ENCODE measurements around the gene DLGAP1. TPM values are rescaled to one million over a fixed set of nuclear protein-coding genes. Genes with fewer than 3 reads are reported as not detected.

DLGAP1 gene
- total and polyA plus RNA-seq, 9 donors = 2.0 to 42.7 (median 3.8) TPM

- DNase-seq = no peak
- 31 to 49% (median 44%) methylated on average over 4 of the region's 4 CpGs for WGBS, 3 donors
- Histone ChIP-seq H3K4me3 (no peak overlapping the region), H3K27ac (no peak overlapping the region), H3K9me3 (no peaks in the 10 kb centered on the region), H3K27me3 (no peaks in the 10 kb centered on the region), H3K36me3 (no peaks in the 10 kb centered on the region), H3K4me1 (ENCODE audit: insufficient read depth) (no peaks in the 10 kb centered on the region)
- intact Hi-C loops (cut with DNase I) = no loop called here
- TF ChIP-seq POLR2A (IDR thresholded peaks at IDR 0.05) (no peak), CTCF (IDR thresholded peaks at IDR 0.05) (no peak), EP300 (IDR thresholded peaks at IDR 0.05) (no peak)
These were observed 358.6 kb downstream of the DLGAP1 start for GRCh38 chr18:4096486-4096885.

- Histone ChIP-seq H3K9me3 (no peaks in the 10 kb centered on the region), H3K27me3 (no peaks in the 10 kb centered on the region), H3K36me3 (no peaks in the 10 kb centered on the region), H3K4me3 (no peak overlapping the region), H3K27ac (no peak overlapping the region), H3K4me1 (ENCODE audit: insufficient read depth) (no peaks in the 10 kb centered on the region)
- intact Hi-C loops (cut with DNase I) = no loop called here
- TF ChIP-seq CTCF (IDR thresholded peaks at IDR 0.05) (no peak), POLR2A (IDR thresholded peaks at IDR 0.05) (no peak), EP300 (IDR thresholded peaks at IDR 0.05) (no peak)
- no peak for DNase-seq
- 41 to 51% (median 43%) methylated on average over 2 of the region's 2 CpGs for WGBS, 3 donors
These were observed 361.4 kb downstream of the DLGAP1 start for GRCh38 chr18:4093676-4094075.

GRCh38 chr18:4084382-4084900 is 370.7 kb downstream of the DLGAP1 start:
- no peak overlapping the region for H3K27ac ChIP-seq
- no peaks in the 10 kb centered on the region for H3K27me3 ChIP-seq
- intact Hi-C loops (cut with DNase I) = no loop called here
- H3K36me3 ChIP-seq = no peaks in the 10 kb centered on the region
- TF ChIP-seq POLR2A (IDR thresholded peaks at IDR 0.05) (no peak), EP300 (IDR thresholded peaks at IDR 0.05) (no peak), CTCF (IDR thresholded peaks at IDR 0.05) (no peak)
- DNase-seq = no peak
- no peak overlapping the region for H3K4me3 ChIP-seq
- 22 to 35% (median 28%) methylated on average over 3 of the region's 3 CpGs for WGBS, 3 donors
- H3K4me1 ChIP-seq (ENCODE audit: insufficient read depth) = no peaks in the 10 kb centered on the region
- no peaks in the 10 kb centered on the region for H3K9me3 ChIP-seq

- H3K27me3 ChIP-seq = no peaks in the 10 kb centered on the region
- no peak for TF ChIP-seq CTCF (IDR thresholded peaks at IDR 0.05)
- no peak for TF ChIP-seq EP300 (IDR thresholded peaks at IDR 0.05)
- no peak for TF ChIP-seq POLR2A (IDR thresholded peaks at IDR 0.05)
- H3K36me3 ChIP-seq = no peaks in the 10 kb centered on the region
- no peaks in the 10 kb centered on the region for H3K4me1 ChIP-seq (ENCODE audit: insufficient read depth)
- H3K27ac ChIP-seq = no peak overlapping the region
- WGBS, 3 donors = 85 to 86% (median 86%) methylated on average over 4 of the region's 4 CpGs
- intact Hi-C loops (cut with DNase I) = no loop called here
- DNase-seq = no peak
- H3K4me3 ChIP-seq = no peak overlapping the region
- H3K9me3 ChIP-seq = no peaks in the 10 kb centered on the region
These were observed 376.9 kb downstream of the DLGAP1 start for GRCh38 chr18:4078246-4078645.
